ENCODE results near the gene NPW.

DNA sequence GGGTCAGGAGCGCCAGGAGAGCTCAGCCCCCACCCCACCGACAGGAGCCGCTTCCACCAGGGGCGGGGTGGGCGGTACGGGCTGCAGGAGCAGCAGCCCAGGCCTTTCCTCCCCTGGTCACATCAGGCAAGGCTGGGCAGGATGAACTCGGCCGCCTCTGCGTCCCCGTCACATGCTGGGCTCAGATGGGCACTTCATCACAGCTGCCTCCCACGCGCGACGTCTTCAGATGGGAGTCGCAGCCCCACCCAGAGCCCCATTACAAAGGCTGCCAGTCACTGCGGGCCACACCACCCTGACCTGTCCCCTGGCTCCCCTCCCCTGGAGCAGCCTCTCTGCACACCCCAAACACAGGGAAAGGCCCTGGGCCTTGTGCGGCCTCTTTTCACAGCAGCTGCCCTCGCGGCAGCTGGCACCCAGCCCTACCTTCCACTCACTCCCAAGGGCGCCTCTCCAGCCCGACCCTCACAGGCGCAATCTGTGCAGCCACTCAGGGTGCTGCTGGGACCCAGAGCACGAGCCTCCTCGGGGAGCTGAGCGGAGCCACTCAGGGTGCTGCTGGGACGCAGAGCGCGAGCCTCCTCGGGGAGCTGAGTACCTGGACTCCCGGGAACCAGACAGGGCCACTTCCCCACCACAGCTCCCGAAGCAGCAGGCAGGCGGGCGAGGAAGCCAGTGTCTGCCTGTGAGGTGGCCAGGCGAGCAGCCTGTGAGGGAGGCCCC, 14.6 kb upstream of the NPW start:
- TF ChIP-seq, protein P1, sequence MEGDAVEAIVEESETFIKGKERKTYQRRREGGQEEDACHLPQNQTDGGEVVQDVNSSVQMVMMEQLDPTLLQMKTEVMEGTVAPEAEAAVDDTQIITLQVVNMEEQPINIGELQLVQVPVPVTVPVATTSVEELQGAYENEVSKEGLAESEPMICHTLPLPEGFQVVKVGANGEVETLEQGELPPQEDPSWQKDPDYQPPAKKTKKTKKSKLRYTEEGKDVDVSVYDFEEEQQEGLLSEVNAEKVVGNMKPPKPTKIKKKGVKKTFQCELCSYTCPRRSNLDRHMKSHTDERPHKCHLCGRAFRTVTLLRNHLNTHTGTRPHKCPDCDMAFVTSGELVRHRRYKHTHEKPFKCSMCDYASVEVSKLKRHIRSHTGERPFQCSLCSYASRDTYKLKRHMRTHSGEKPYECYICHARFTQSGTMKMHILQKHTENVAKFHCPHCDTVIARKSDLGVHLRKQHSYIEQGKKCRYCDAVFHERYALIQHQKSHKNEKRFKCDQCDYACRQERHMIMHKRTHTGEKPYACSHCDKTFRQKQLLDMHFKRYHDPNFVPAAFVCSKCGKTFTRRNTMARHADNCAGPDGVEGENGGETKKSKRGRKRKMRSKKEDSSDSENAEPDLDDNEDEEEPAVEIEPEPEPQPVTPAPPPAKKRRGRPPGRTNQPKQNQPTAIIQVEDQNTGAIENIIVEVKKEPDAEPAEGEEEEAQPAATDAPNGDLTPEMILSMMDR (conservative IDR thresholded peaks at IDR 0.05 in 1 of 2, IDR thresholded peaks at IDR 0.05 in 1 of 2; ENCODE audit: extremely low read depth in 1 of 2, insufficient read depth in 1 of 2, low read depth in 1 of 2, low read length in 2 of 2), result no peak
- no peak for TF ChIP-seq EZH2 (IDR thresholded peaks at IDR 0.05; ENCODE audit: borderline replicate concordance, low read length)

Data from mammary epithelial cell (primary cell).